ENCODE results near the gene HPX.

The HPX gene

GRCh38 chr11:6405846-6406245 lies 34.9 kb downstream of the HPX start:
- no peak overlapping the region for H3K4me3 ChIP-seq (ENCODE audit: low read depth, low read length)
- no peak for TF ChIP-seq CTCF (IDR thresholded peaks at IDR 0.05; ENCODE audit: low read depth, low read length)
- no peak for DNase-seq
- no peaks in the 10 kb centered on the region for H3K4me1 ChIP-seq
- no peaks in the 10 kb centered on the region for H3K9me3 ChIP-seq
- H3K36me3 ChIP-seq, result no peaks in the 10 kb centered on the region; the same call in 1 of the 2 replicates
- no peaks in the 10 kb centered on the region for H3K27me3 ChIP-seq

- Histone ChIP-seq H3K4me3 (ENCODE audit: low read depth, low read length) (no peak overlapping the region), H3K9me3 (no peaks in the 10 kb centered on the region), H3K4me1 (no peaks in the 10 kb centered on the region), H3K36me3 (no peaks in the 10 kb centered on the region; the same call in 1 of the 2 replicates), H3K27me3 (no peaks in the 10 kb centered on the region)
- DNase-seq, result peak; percentile 29
- TF ChIP-seq CTCF (IDR thresholded peaks at IDR 0.05; ENCODE audit: low read depth, low read length), result no peak
Measured at GRCh38 chr11:6405052-6405667, 35.6 kb downstream of the HPX start.

- Histone ChIP-seq H3K27me3 (no peaks in the 10 kb centered on the region), H3K4me3 (ENCODE audit: low read depth, low read length) (no peak overlapping the region), H3K4me1 (no peaks in the 10 kb centered on the region), H3K9me3 (no peaks in the 10 kb centered on the region), H3K36me3 (no peaks in the 10 kb centered on the region)
- TF ChIP-seq CTCF (IDR thresholded peaks at IDR 0.05; ENCODE audit: low read depth, low read length), result no peak
- no peak for DNase-seq
Measured at GRCh38 chr11:6404342-6405051, 36.3 kb downstream of the HPX start.

- no peak for TF ChIP-seq CTCF (IDR thresholded peaks at IDR 0.05; ENCODE audit: low read depth, low read length)
- no peak for DNase-seq
- Histone ChIP-seq H3K4me3 (ENCODE audit: low read depth, low read length) (no peak overlapping the region), H3K36me3 (no peaks in the 10 kb centered on the region), H3K27me3 (no peaks in the 10 kb centered on the region), H3K4me1 (no peaks in the 10 kb centered on the region), H3K9me3 (no peaks in the 10 kb centered on the region)
Measured at GRCh38 chr11:6403539-6403938, 37.2 kb downstream of the HPX start.

- Histone ChIP-seq H3K4me3 (ENCODE audit: low read depth, low read length) (no peak overlapping the region), H3K36me3 (no peaks in the 10 kb centered on the region), H3K27me3 (no peaks in the 10 kb centered on the region), H3K9me3 (no peaks in the 10 kb centered on the region), H3K4me1 (no peaks in the 10 kb centered on the region)
- no peak for DNase-seq
- no peak for TF ChIP-seq CTCF (IDR thresholded peaks at IDR 0.05; ENCODE audit: low read depth, low read length)
Measured at GRCh38 chr11:6402561-6402981, 38.2 kb downstream of the HPX start.

DNA sequence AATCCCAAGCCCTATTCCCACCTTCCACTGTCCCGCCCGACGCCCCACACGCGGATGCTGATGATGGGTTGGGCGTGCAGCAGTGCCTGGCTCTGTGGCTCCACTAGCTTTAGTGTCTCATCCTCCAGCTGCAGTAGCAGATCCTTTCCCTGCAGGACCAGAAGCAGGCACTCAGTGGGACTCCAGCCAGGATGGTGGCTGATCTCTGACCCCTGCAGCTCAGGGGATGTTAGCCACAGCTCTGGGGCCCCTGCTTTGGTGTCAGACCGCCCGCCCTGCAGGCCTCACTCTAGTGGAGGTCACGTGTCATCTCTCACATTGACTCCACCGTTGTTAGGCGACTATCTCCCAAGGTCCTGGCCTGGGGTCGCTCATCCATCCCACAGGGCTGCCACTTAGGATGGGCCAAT lies 38.7 kb downstream of the HPX start:
- Histone ChIP-seq H3K4me1 (no peaks in the 10 kb centered on the region), H3K27me3 (no peaks in the 10 kb centered on the region), H3K4me3 (ENCODE audit: low read depth, low read length) (no peak overlapping the region), H3K36me3 (no peaks in the 10 kb centered on the region), H3K9me3 (no peaks in the 10 kb centered on the region)
- no peak for TF ChIP-seq CTCF (IDR thresholded peaks at IDR 0.05; ENCODE audit: low read depth, low read length)
- no peak for DNase-seq

Data from BE2C (cell line).